HL-60/S4 treated with phorbol 12-myristate 13-acetate at 8.2 ng/mL for 4 days and 3 days (cell line): Measurements from ENCODE around the gene EEA1.

Experiments
- in situ Hi-C: fragments of 300-500 bp; cut with MboI; formaldehyde crosslinking; loops from 2 replicates; pipeline ENCODE4 v1.15.0; 2022; ENCODE audit warnings: low sequenced_read_pairs

EEA1 gene

GRCh38 chr12:92721130-92721529, 208.0 kb downstream of the EEA1 start:
- in situ Hi-C loops, result no loop called here
